ENCODE measurements around the gene P2RX5.

GRCh38 chr17:3683054-3683511, 12.9 kb downstream of the P2RX5 start:
- no peak for TF ChIP-seq SIN3A (IDR thresholded peaks at IDR 0.05; ENCODE audit: borderline replicate concordance, insufficient read depth, low read length)
- TF ChIP-seq TAF1 (IDR thresholded peaks at IDR 0.05; ENCODE audit: borderline replicate concordance, insufficient read depth, low read length) = no peak
